Urinary bladder (tissue), 4 donors: ENCODE results near the gene PFDN2. TPM values are rescaled to one million over a fixed set of nuclear protein-coding genes. Genes with fewer than 3 reads are reported as not detected.

ENCODE experiments used
- DNase-seq: peaks from one replicate; pipeline ENCODE4 v3.0.0-alpha.2; 2015; ENCODE audit errors: extremely low spot score
- H3K27ac ChIP-seq: one replicate; pipeline ENCODE4 v1.5.1; 2013; ENCODE audit warnings: low read depth, mild to moderate bottlenecking, moderate library complexity
- H3K36me3 ChIP-seq: one replicate; pipeline ENCODE4 v1.6.1; 2013; ENCODE audit warnings: mild to moderate bottlenecking, moderate library complexity; ENCODE audit not compliant: insufficient read depth
- H3K4me1 ChIP-seq: one replicate; pipeline ENCODE4 v1.6.1; 2013; ENCODE audit warnings: mild to moderate bottlenecking, moderate library complexity; ENCODE audit not compliant: insufficient read depth
- H3K4me3 ChIP-seq: one replicate; pipeline ENCODE4 v1.5.1; 2013; ENCODE audit warnings: low read depth, low read length
- WGBS: extraction: QIAGEN DNeasy Blood & Tissue Kit; methylation state at CpG from one replicate; pipeline ENCODE4 v1.1.7; 2013; 5-methylcytosine and 5-hydroxymethylcytosine counted together
- polyA plus RNA-seq: library from polyadenylated mRNA; stranded (reverse); fragments of 200-250 nt; gene quantifications from one replicate; pipeline ENCODE4 v1.2.3, GENCODE V29; 2013
- total RNA-seq: library from RNA; depleted of rRNA; stranded (reverse); fragments of >200 nt; gene quantifications from one replicate; pipeline ENCODE4 v1.2.3, GENCODE V29; 2014
- donor health status: healthy with polysubstance abuse.
- donor health status: healthy.

Gene PFDN2
- total and polyA plus RNA-seq, 2 donors: 9.8 to 108 TPM

GRCh38 chr1:161158316-161159010 lies 40.6 kb upstream of the PFDN2 start:
- no peaks in the 10 kb centered on the region for H3K36me3 ChIP-seq
- H3K27ac ChIP-seq: no peak overlapping the region
- no peak for DNase-seq
- H3K4me3 ChIP-seq: no peak overlapping the region
- WGBS: 72% methylated on average over 9 of the region's 9 CpGs
- peaks cover 1% of the 10 kb centered on the region for H3K4me1 ChIP-seq

GRCh38 chr1:161157867-161158266 lies 40.0 kb upstream of the PFDN2 start:
- Histone ChIP-seq H3K4me1 (peaks cover 1% of the 10 kb centered on the region), H3K27ac (no peak overlapping the region), H3K4me3 (no peak overlapping the region), H3K36me3 (no peaks in the 10 kb centered on the region)
- WGBS: 94% methylated on average over 1 of the region's 1 CpG
- DNase-seq: no peak

GRCh38 chr1:161153682-161154337 lies 36.0 kb upstream of the PFDN2 start, which contains the start of gene UFC1:
Gene UFC1 (plus strand): TSS chr1:161153978. CDS start chr1:161153998, 20 bp downstream.
- Histone ChIP-seq H3K36me3 (no peaks in the 10 kb centered on the region), H3K4me3 (peak within 1 kb of the TSS; percentile 44), H3K27ac (peak within 1 kb of the TSS; percentile 78), H3K4me1 (peaks cover 1% of the 10 kb centered on the region)
- under 1% methylated on average over 33 of the region's 33 CpGs for WGBS
- DNase-seq: peak; percentile 85

- peak overlapping the region; percentile 44 for H3K4me3 ChIP-seq
- peaks cover 1% of the 10 kb centered on the region for H3K4me1 ChIP-seq
- H3K36me3 ChIP-seq: no peaks in the 10 kb centered on the region
- H3K27ac ChIP-seq: no peak overlapping the region
- no peak for DNase-seq
- WGBS: 17% methylated on average over 9 of the region's 9 CpGs
These were observed 35.3 kb upstream of the PFDN2 start for GRCh38 chr1:161153176-161153575.

- Histone ChIP-seq H3K36me3 (no peaks in the 10 kb centered on the region), H3K4me3 (no peak overlapping the region), H3K27ac (no peak overlapping the region), H3K4me1 (no peaks in the 10 kb centered on the region)
- no peak for DNase-seq
- 82% methylated on average over 3 of the region's 3 CpGs for WGBS
These were observed 28.0 kb upstream of the PFDN2 start for GRCh38 chr1:161145832-161146231.

GRCh38 chr1:161140755-161141400 lies 23.0 kb upstream of the PFDN2 start:
- Histone ChIP-seq H3K4me1 (no peaks in the 10 kb centered on the region), H3K4me3 (no peak overlapping the region), H3K27ac (no peak overlapping the region), H3K36me3 (no peaks in the 10 kb centered on the region)
- WGBS: 96% methylated on average over 29 of the region's 29 CpGs
- DNase-seq: no peak

GRCh38 chr1:161139766-161140165 lies 21.9 kb upstream of the PFDN2 start:
- no peaks in the 10 kb centered on the region for H3K36me3 ChIP-seq
- H3K4me1 ChIP-seq: no peaks in the 10 kb centered on the region
- 28% methylated on average over 1 of the region's 1 CpG for WGBS
- H3K4me3 ChIP-seq: no peak overlapping the region
- DNase-seq: no peak
- H3K27ac ChIP-seq: no peak overlapping the region

GRCh38 chr1:161138431-161138830 lies 20.6 kb upstream of the PFDN2 start:
- WGBS: 84% methylated on average over 1 of the region's 1 CpG

GRCh38 chr1:161137881-161138280 lies 20.0 kb upstream of the PFDN2 start:
- no peaks in the 10 kb centered on the region for H3K4me1 ChIP-seq
- no peak overlapping the region for H3K4me3 ChIP-seq
- DNase-seq: no peak
- H3K27ac ChIP-seq: peak overlapping the region; percentile 5
- WGBS: 68% methylated on average over 3 of the region's 3 CpGs
- H3K36me3 ChIP-seq: no peaks in the 10 kb centered on the region

More at GRCh38 chr1:161138431-161138830, 20.6 kb upstream of the PFDN2 start:
- no peaks in the 10 kb centered on the region for H3K4me1 ChIP-seq
- H3K36me3 ChIP-seq: no peaks in the 10 kb centered on the region
- H3K27ac ChIP-seq: no peak overlapping the region
- no peak for DNase-seq
- no peak overlapping the region for H3K4me3 ChIP-seq

- DNase-seq: no peak
- H3K4me1 ChIP-seq: no peaks in the 10 kb centered on the region
- WGBS: 6% methylated on average over 11 of the region's 11 CpGs
- peak overlapping the region; percentile 97 for H3K27ac ChIP-seq
- peaks cover 2% of the 10 kb centered on the region for H3K36me3 ChIP-seq
- peak overlapping the region; percentile 81 for H3K4me3 ChIP-seq
These were observed 15.4 kb upstream of the PFDN2 start for GRCh38 chr1:161133220-161133740.

- Histone ChIP-seq H3K27ac (peak within 1 kb of the TSS; percentile 97), H3K36me3 (peaks cover 3% of the 10 kb centered on the region), H3K4me1 (no peaks in the 10 kb centered on the region), H3K4me3 (peak within 1 kb of the TSS; percentile 81)
- DNase-seq: peak; percentile 92
- under 1% methylated on average over 68 of the region's 68 CpGs for WGBS
These were observed 14.8 kb upstream of the PFDN2 start, which contains the start of gene DEDD for GRCh38 chr1:161132410-161133219. Gene DEDD (minus strand): TSS chr1:161132667. CDS start chr1:161124462, 8,205 bp downstream.

- H3K27ac ChIP-seq: peak overlapping the region; percentile 97
- H3K4me1 ChIP-seq: no peaks in the 10 kb centered on the region
- DNase-seq: no peak
- H3K4me3 ChIP-seq: peak overlapping the region; percentile 81
- H3K36me3 ChIP-seq: peaks cover 7% of the 10 kb centered on the region
- WGBS: 2% methylated on average over 22 of the region's 22 CpGs
These were observed 13.9 kb upstream of the PFDN2 start for GRCh38 chr1:161131523-161132409.
